ENCODE data around the gene DNAH11.
"Not testable (repeated sequence)": the region's sequence is repeated elsewhere in the genome, so short reads cannot be mapped to it uniquely, and the experiment has no call there.

The DNAH11 gene

DNA sequence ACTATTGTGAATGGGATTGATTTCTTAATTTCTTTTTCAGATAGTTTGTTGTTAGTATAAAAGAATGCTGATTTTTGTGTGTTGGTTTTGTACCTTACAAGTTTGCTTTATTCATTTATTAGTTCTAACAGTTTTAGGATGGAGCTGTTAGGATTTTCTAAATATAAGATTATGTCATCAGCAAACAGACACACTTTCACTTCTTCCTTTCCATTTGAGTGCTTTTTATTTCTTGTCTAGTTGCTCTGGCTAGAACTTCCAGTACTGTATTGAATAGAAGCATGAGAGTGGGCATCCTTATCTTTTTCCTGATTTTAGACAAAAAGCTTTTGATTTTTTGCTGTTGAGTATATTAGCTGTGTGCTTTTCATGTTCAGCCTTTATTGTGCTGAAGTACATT is 81.5 kb downstream of the DNAH11 start:
- no peak for DNase-seq

GRCh38 chr7:21636694-21637093 is 93.9 kb downstream of the DNAH11 start:
- DNase-seq = no peak

DNA sequence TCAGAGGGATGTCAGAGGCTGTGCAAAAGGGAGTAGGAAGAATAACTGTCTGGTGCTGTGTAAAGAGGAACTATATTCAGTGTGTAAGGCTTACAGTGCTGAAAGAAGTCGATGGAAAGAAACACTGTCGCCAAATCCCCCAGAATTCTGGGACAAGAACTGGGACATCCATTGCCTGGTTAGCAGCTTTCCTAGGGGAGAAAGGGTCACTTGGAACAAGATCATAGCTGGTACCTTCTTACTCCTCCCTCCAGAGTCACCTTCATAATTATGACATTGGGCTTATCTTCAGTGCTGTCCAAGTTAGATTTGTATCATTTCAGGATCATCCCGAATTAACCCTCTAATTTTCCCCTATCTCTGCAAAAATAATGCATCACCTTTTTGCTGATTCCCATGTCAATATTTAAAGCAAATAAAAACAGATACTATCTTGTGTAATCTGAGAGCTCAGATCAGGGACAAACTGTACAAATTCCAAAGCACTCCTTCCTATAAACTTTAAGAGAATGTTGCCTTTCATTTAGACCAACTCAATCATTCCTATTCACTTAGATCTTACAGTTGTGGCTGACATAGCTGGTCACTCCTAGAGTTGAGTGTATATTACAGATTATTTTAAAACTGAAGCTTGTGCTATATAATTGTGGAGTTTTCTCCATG is 96.5 kb downstream of the DNAH11 start:
- DNase-seq = no peak

DNA sequence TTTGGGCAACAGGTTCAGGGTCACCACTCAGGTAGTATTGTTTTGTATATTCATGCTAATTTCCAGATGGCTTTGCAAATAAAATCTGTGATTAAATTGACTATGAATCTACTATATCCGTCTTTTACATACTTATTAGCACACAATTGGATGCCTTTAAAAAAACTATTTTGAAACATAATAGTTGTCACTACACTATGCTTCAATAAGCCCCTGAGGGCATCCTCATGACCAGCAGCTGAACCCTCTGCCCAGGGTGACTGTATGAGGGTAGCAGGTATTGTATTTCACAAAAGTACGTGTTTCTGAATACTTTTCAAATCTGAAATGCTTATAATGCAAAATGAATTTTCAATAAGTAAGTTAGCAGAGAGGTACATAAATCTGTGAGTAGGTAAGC is 97.3 kb downstream of the DNAH11 start:
- no peak for DNase-seq

- DNase-seq = no peak
Measured at GRCh38 chr7:21641546-21641945, 98.7 kb downstream of the DNAH11 start.

DNA sequence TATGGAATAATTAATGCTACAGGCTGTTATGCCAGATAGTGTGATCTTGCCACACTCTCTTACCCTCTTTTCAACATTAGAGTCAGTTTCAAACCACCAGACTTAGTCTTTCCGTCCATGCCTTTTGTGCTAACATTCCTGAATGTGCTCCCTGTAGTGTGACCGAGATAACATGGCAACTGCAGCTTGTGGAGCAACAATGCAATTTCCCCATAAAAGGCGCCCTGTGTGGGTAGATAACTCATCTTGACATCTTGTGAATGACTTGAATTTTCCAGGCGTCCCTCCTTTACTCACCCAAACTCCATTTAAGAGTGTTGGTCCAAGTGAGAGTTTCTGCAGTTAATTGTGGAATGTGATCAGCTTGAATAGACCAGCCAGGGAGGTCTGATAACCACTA is 99.6 kb downstream of the DNAH11 start:
- no peak for DNase-seq

DNA sequence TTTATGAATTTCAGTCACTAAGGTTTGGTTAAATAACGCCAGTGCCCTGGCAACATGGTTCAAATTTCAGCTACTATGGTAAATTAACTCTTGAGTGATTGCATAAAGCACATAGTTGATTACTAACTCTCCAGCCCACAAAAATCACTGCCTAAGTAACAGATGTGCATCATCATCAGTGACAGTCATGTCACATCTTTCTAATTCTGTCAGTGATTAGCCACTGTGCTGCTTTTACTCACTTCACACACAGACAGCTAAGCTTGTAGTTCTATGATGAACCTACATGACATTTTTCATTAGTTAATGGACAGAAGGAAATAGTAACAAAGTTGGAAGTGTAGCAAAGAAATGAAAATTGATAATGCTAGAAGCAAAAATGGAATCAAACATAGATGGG is 108.9 kb downstream of the DNAH11 start:
- no peak for DNase-seq

DNA sequence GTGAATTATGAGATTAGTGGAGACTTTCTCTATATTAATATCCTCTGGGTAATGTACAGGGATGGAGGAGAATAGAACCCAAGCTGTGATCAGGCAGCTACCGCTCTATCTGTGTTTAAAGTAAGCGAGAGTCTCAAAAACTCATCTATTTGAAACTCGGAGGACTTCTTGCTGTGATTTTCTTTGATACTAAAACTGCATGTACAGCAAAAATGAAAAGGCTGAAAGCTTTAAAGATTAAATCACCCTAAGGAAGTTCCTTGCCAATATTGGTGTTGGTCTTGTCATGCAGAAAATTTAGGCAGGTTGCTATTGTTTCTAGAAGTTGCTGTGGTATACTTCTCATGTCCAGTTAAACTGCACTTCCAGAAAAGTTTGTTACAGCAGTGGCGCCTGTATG is 110.8 kb downstream of the DNAH11 start:
- no peak for DNase-seq

DNA sequence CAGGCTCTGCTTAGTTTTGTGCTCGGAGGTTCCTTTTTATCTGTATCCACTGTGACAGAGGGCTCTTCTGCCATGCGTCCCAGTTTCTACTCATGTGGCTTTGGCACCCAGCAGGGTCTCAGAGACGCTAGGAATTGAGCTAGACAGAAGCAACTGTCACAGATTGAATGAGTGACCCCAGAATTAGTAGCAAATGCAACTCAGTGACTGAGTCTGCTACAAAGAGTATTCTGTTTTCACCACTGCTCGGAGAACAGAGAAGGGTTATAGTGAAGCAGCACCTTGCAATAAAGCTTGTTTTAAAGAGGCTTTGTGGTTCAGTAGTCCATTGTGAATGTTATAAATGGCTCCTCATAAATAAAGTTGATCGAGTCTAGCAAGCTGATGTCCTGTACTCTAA is 113.2 kb downstream of the DNAH11 start:
- no peak for DNase-seq

- no peak for DNase-seq
Measured at GRCh38 chr7:21656796-21657195, 114.0 kb downstream of the DNAH11 start.

- no peak for DNase-seq
Measured at GRCh38 chr7:21670496-21670895, 127.7 kb downstream of the DNAH11 start.

DNA sequence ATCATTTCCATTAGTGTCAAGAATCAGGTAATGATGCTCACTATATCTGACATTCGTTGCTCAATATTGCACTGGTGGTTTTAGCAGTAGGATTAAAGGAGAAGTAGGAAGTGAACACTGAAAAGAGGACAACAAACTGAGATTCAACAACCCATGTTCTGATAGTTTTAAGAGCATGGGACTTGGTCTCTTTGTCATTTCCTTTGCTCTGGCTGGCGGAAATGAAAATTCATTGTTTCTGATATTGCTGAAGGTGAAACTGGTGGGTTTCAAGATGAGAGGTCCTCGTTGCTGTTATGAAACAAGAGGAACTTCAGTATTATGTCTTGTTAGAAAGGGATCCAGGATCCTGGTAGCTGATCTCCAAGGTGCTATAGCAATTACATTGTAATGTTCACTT is 129.0 kb downstream of the DNAH11 start:
- DNase-seq = no peak

DNA sequence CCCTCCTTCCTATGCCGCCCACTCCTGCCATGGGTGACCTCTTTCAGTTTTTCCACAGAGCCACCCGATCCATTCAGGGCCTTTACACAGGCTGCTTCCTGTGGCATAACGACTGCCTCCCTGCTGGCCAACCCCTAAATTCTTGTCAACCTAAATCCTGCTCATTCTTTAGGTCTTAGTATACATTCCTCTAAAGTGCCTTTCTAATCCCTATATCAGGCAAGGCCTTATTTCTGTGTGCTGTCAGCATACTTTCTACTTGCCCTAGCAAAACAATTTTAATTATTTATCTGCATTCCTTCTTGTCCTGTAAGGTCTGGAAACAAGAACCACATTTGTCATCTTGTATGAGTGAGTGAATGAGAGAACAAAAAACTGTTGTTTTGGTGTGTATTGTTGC is 132.4 kb downstream of the DNAH11 start:
- DNase-seq = no peak

- no peak for DNase-seq
Measured at GRCh38 chr7:21690705-21691104, 147.9 kb downstream of the DNAH11 start.

GRCh38 chr7:21691146-21691545 is 148.3 kb downstream of the DNAH11 start:
- DNase-seq = not testable (repeated sequence)

GRCh38 chr7:21700587-21700986 is 157.7 kb downstream of the DNAH11 start:
- not testable (repeated sequence) for DNase-seq

- DNase-seq = no peak
Measured at GRCh38 chr7:21702303-21702702, 159.5 kb downstream of the DNAH11 start.

GRCh38 chr7:21704359-21704758 is 161.5 kb downstream of the DNAH11 start:
- DNase-seq = no peak

DNA sequence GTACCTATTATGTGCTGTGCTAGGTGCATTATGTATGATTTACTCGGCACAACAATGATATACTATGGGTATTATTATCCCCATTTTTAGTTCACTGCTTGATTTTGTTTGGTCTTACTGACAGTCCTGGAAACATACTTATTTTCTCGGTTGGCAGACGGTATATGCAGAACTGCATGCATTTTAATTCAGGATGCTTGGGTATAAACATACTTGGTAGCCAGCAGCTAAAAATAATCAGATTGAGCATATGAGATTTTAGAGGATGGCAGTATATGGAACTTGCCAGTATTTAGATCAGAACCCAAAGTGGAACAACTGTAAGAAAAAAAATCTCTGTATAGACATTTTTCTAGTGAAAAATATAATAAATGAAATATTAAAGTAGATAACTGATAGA is 163.3 kb downstream of the DNAH11 start:
- DNase-seq = no peak

- no peak for DNase-seq
Measured at GRCh38 chr7:21707566-21707965, 164.7 kb downstream of the DNAH11 start.

GRCh38 chr7:21708096-21708495 is 165.3 kb downstream of the DNAH11 start:
- no peak for DNase-seq

GRCh38 chr7:21717323-21717722 is 174.5 kb downstream of the DNAH11 start:
- DNase-seq = no peak

GRCh38 chr7:21718391-21718790 is 175.6 kb downstream of the DNAH11 start:
- DNase-seq = no peak

DNA sequence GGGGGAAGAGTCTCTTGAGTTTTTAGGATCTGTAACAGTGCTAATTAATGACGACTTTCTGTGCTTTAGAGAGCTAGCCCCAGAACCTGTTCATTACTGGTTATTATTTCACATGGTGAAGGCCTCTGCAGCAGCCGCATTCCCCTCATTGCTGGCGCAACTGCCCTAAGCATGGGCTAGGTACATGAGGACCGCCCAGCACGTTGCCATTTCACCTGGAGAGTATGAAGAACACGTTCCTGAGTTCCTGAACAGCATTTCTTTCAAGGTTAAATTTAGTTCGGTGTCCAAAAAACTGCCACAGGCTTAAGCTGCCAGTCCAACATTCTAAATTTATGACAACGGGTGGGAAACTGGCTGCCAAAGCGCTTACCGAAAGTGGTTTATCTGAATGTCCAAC is 177.0 kb downstream of the DNAH11 start:
- DNase-seq = no peak

- no peak for DNase-seq
Measured at GRCh38 chr7:21722371-21722770, 179.5 kb downstream of the DNAH11 start.

- no peak for DNase-seq
Measured at GRCh38 chr7:21724562-21724961, 181.7 kb downstream of the DNAH11 start.

Data from CD4-positive, alpha-beta T cell treated with Interleukin-6 for 4 hours (primary cell).